ENCODE data around the gene MRPS7.
A peak's percentile ranks its signal among the peaks of the same experiment; 100 is the strongest.

The MRPS7 gene

GRCh38 chr17:75260641-75261335 lies 891 bp upstream of the MRPS7 start:
- peak in 1 of 2 experiments; percentile 64 for DNase-seq
- no peak for TF ChIP-seq POLR2A (IDR thresholded peaks at IDR 0.05; ENCODE audit: low read length)
- no peak for TF ChIP-seq GATA1 (IDR thresholded peaks at IDR 0.05; ENCODE audit: low read depth, low read length)

GRCh38 chr17:75262112-75262606 lies 480 bp downstream of the MRPS7 start:
- no peak for DNase-seq
- TF ChIP-seq GATA1 (IDR thresholded peaks at IDR 0.05; ENCODE audit: low read depth, low read length) (no peak), POLR2A (IDR thresholded peaks at IDR 0.05; ENCODE audit: low read length) (peak; percentile 12)

GRCh38 chr17:75263055-75263454 lies 1.4 kb downstream of the MRPS7 start:
- TF ChIP-seq POLR2A (IDR thresholded peaks at IDR 0.05; ENCODE audit: low read length) (no peak), GATA1 (IDR thresholded peaks at IDR 0.05; ENCODE audit: low read depth, low read length) (no peak)
- peak in 1 of 2 experiments; percentile 43 for DNase-seq

- TF ChIP-seq POLR2A (IDR thresholded peaks at IDR 0.05; ENCODE audit: low read length) = no peak
- TF ChIP-seq GATA1 (IDR thresholded peaks at IDR 0.05; ENCODE audit: low read depth, low read length) = no peak
Measured at GRCh38 chr17:75265614-75266315, 4.1 kb downstream of the MRPS7 start.

GRCh38 chr17:75266316-75267152 lies 4.9 kb downstream of the MRPS7 start:
- TF ChIP-seq GATA1 (IDR thresholded peaks at IDR 0.05; ENCODE audit: low read depth, low read length) = no peak
- TF ChIP-seq POLR2A (IDR thresholded peaks at IDR 0.05; ENCODE audit: low read length) = no peak
- DNase-seq = no peak

More at GRCh38 chr17:75265614-75266315, 4.1 kb downstream of the MRPS7 start:
- DNase-seq = no peak

GRCh38 chr17:75267153-75267410 lies 5.4 kb downstream of the MRPS7 start:
- no peak for DNase-seq
- TF ChIP-seq POLR2A (IDR thresholded peaks at IDR 0.05; ENCODE audit: low read length) (no peak), GATA1 (IDR thresholded peaks at IDR 0.05; ENCODE audit: low read depth, low read length) (no peak)

GRCh38 chr17:75267411-75268232 lies 5.9 kb downstream of the MRPS7 start:
- peak in 1 of 2 experiments; percentile 34 for DNase-seq

GRCh38 chr17:75269844-75270217 lies 8.2 kb downstream of the MRPS7 start:
- no peak for DNase-seq
- no peak for TF ChIP-seq GATA1 (IDR thresholded peaks at IDR 0.05; ENCODE audit: low read depth, low read length)
- no peak for TF ChIP-seq POLR2A (IDR thresholded peaks at IDR 0.05; ENCODE audit: low read length)

More at GRCh38 chr17:75267411-75268232, 5.9 kb downstream of the MRPS7 start:
- TF ChIP-seq POLR2A (IDR thresholded peaks at IDR 0.05; ENCODE audit: low read length) (no peak), GATA1 (IDR thresholded peaks at IDR 0.05; ENCODE audit: low read depth, low read length) (no peak)

- no peak for TF ChIP-seq POLR2A (IDR thresholded peaks at IDR 0.05; ENCODE audit: low read length)
- no peak for TF ChIP-seq GATA1 (IDR thresholded peaks at IDR 0.05; ENCODE audit: low read depth, low read length)
Measured at GRCh38 chr17:75270218-75270965, 8.7 kb downstream of the MRPS7 start.

GRCh38 chr17:75270966-75271232 lies 9.2 kb downstream of the MRPS7 start, which contains the start of gene MIF4GD:
MIF4GD (minus strand) TSS chr17:75271231; CDS start chr17:75270195, 1,036 bp downstream.
- no peak for DNase-seq
- TF ChIP-seq POLR2A (IDR thresholded peaks at IDR 0.05; ENCODE audit: low read length) (peak; percentile 69), GATA1 (IDR thresholded peaks at IDR 0.05; ENCODE audit: low read depth, low read length) (no peak)

More at GRCh38 chr17:75270218-75270965, 8.7 kb downstream of the MRPS7 start:
- peak; percentile 78 to 86 for DNase-seq

GRCh38 chr17:75271233-75271954 lies 9.7 kb downstream of the MRPS7 start:
- TF ChIP-seq GATA1 (IDR thresholded peaks at IDR 0.05; ENCODE audit: low read depth, low read length) = no peak
- TF ChIP-seq POLR2A (IDR thresholded peaks at IDR 0.05; ENCODE audit: low read length) = peak; percentile 69
- DNase-seq = peak; percentile 88 to 94
